Uterus (tissue), 2 donors: ENCODE data around the gene BCAS3.

Source experiments
- CTCF ChIP-seq, 4 experiments: fragments of 200-600 bp in 2 of 4; fragments of 450-650 bp in 2 of 4; sonication (generic) in 2 of 4; IDR thresholded peaks; one replicate each; pipeline ENCODE4 v1.5.1; 2016 to 2019; ENCODE audit warnings: antibody characterized with exemption in 4 of 4, mild to moderate bottlenecking in 2 of 4, moderate library complexity in 1 of 4
- POLR2A ChIP-seq, 2 donors: fragments of 450-650 bp; IDR thresholded peaks; one replicate each; pipeline ENCODE4 v1.6.1; 2016; ENCODE audit warnings: antibody characterized with exemption in 2 of 2, mild to moderate bottlenecking in 1 of 2, moderate library complexity in 1 of 2

- TF ChIP-seq CTCF (IDR thresholded peaks at IDR 0.05) = no peak
- TF ChIP-seq POLR2A (IDR thresholded peaks at IDR 0.05) = no peak
These were observed 640.1 kb downstream of the BCAS3 start for GRCh38 chr17:61317779-61318178.
